CD4-positive, alpha-beta T cell treated with Interleukin-6 at 100 ng/mL for 8 hours (primary cell): ENCODE data around the gene NLRP10.

ENCODE experiments used
- DNase-seq: peaks from one replicate; pipeline ENCODE4 v3.0.0-alpha.2; 2020; ENCODE audit warnings: mixed read lengths, low spot score

The NLRP10 gene

DNA sequence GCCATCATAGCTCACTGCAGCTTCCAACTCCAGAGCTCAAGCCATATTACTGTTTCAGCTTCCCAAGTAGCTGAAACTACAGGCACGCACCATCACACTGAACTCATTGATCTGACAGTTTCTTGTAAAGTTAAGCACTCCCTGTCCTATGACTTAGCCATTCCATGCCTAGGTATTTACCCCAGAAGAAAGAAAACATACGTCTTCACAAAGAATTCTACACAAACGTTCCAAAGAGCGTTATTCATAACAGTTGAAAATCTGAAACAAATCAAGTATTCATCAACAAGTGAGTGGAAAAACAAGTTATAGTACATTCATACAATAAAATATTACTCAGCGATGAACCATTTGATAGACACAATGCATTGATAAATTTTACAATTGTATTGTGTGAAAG lies 7.8 kb upstream of the NLRP10 start:
- no peak for DNase-seq

GRCh38 chr11:7971846-7972245 lies 6.6 kb upstream of the NLRP10 start:
- no peak for DNase-seq

- no peak for DNase-seq
Measured at GRCh38 chr11:7969756-7970646, 4.8 kb upstream of the NLRP10 start.

DNA sequence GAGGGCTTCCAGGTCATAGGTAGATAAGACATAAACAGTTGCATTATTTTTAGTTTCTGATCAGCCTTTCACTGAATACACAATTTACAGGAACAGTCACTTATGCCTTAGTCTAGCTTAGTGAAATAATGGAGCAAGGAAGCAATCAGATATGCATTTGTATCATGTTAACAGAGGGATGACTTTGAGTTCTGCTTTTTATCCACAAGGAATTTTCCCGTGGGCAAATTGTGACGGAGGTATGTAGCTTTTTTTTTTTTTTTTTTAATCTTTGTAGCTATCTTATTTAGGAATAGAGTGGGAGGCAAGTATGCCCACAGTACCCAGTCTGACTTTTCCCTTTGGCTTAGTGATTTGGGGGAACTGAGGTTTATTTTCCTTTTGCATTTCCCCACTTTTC lies 3.4 kb upstream of the NLRP10 start:
- DNase-seq: no peak

GRCh38 chr11:7967826-7968225 lies 2.6 kb upstream of the NLRP10 start:
- DNase-seq: no peak

DNA sequence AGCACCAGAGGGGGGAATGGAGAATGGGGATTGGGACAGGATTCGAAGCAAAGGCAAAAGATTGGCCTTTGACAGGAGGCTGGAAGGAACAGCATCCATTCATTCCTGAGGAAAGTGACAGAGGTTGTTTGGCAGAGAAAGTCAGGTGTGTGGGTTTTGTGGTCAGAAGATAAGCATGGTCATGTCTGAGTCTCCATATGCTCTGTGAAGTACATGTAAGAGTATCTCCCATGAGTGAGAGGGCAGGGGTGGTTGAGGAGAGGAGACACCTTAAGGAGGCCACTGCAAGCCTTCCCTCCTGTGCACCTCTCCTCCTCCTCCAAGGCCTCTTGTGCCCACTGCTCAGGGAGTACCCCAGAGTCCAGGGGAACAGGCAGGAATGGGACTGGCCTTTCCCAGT lies 1.9 kb upstream of the NLRP10 start:
- DNase-seq: no peak

DNA sequence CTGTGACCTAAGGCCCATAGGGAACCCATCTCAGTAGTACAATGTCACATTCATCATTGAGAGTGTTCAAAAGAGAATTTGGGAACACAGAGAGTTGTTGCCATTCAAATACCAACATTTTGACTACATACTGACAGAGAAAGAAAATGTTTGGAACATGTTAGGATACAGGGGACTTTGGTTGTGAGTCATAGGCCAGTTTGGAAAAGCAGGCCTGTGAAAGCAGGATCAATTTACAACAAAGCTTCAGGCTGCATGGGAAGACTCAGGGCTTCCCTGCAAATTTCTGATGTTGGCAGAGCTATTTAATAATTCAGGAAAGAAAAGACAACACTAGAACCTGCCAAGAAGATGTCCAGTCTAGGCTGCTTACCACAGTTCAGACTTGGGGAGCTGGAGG lies 374 bp downstream of the NLRP10 start:
- DNase-seq: no peak

DNA sequence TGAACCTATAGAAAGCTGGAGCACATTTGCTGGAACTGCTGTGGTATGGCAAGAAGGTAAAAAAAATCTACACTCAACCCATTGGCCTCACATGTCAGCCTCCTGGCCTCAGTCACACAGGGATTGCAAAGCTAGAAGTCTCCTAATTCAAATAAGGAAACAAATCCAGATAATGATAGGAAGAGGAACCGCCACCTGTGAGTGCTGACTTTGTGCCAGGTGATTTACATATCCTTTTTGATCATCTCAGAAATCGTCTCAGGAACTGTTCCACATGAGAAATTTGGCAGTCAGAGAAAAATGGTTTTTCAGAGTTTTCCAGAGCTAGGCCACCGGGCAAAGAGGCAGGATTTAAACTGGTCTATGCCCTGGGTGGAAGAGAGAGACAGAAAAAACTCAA lies 986 bp downstream of the NLRP10 start:
- DNase-seq: no peak

- DNase-seq: no peak
Measured at GRCh38 chr11:7955191-7955590, 10.1 kb downstream of the NLRP10 start.

DNA sequence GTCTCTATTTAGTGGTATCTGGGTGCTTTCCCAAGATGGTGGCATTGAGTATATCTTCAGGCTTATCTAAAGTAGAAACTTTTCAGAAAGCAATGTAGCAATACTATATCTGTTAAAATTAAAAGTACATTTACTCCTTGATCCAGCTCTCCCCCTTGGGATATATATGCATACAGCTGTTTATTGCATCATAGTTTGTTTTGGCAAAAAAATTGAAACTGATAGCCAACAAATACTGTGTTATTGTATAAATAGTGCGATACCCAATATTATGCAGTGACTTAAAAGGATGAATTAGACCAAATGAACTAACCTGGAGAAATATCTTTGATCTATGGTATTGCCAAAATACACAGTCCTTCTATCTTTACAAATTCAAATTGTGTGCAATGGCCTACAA lies 15.3 kb downstream of the NLRP10 start:
- no peak for DNase-seq

- no peak for DNase-seq
Measured at GRCh38 chr11:7944123-7944522, 21.1 kb downstream of the NLRP10 start.

DNA sequence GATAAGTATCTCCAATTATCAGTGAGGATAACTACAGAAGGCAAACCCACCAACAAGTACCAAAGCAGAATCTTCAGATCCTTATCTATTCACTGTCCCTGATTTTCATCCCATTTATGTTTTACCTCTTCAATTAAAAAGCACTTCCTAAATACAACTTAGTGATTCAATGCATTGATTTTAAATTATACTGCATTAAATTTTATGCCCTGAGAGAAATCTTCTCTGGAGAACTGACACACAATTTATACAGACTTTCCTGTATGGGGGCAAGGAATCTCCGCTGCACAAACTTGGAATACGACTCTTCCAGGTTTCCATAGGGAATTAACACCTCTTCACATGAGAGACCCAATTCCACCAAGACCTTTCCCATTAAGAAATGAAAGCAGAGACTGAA lies 23.6 kb downstream of the NLRP10 start, which contains the start of gene OR10A3:
TSS of gene OR10A3 (minus strand) at position 101 of the 400 bp plus-strand sequence. CDS start 2,188 bp downstream, outside the sequence.
- no peak for DNase-seq

DNA sequence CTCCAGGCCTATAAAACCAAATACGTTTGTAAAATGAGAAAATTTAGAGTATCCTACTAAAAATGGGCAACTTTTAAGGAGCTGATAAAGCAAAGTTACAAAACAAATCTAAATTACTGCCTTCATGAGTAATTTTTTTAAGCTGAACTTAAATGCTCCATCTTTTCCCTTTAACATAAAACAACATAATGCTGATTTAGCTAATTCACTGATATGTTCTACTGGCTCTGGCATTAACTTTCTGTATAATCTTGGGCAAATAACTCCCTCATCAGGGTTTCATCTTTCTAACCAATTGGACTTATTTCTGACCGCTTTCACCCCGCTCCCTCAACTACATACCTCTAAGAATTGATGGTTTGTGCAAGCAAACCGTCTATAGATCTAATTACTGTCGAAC lies 24.1 kb downstream of the NLRP10 start:
- no peak for DNase-seq

DNA sequence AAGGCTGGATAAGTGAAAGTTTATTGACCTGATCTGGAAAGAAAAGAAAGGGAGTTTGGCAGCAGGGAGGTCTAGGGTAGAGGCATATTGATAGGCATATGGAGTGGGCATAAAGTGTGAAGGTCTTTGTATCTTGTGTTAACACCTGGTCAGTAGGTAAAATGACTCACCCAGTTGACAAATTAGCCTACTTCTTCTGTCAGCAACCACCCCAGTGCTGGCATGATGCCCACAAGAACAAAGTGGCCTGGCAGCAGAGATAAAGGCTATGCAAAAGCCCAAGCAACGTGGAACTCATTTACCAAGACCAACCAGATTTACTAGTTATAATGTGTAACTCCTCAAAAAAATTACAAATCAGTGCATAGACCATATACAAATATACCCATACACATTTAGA lies 28.6 kb downstream of the NLRP10 start:
- DNase-seq: no peak

- DNase-seq: no peak
Measured at GRCh38 chr11:7931168-7931567, 34.1 kb downstream of the NLRP10 start, which contains the start of gene OR10A6. Gene OR10A6, minus strand, starts transcription at chr11:7931268. Its CDS starts 2,606 bp downstream, at chr11:7928662.

- no peak for DNase-seq
Measured at GRCh38 chr11:7927635-7928034, 37.6 kb downstream of the NLRP10 start.

DNA sequence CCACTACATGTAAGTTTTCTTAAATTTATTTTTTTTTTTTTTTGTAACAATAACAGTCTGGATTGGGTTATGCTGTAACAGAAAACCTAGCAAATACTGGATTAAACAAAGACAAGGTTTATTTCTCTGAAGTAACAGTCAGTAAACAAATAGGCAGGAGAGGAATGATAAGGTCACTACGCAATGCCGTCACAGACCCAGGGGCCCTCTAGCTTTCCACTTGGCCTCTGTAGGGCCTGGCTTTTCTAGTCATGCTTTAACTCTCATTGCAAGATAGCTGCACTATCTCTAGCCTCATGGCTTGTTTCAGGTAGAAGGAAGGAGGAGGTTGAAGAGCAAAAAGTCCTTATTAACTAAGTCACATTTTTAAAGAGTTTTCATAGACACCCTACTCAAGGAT lies 40.7 kb downstream of the NLRP10 start:
- DNase-seq: no peak

- no peak for DNase-seq
Measured at GRCh38 chr11:7918141-7918540, 47.1 kb downstream of the NLRP10 start.
